HCT116 (cell line): Measurements from ENCODE around the gene HLA-DPA1.

Experiments used
- CTCF ChIP-seq, 3 experiments: fragments of 200-600 bp in 1 of 3; sonication (generic) in 1 of 3; IDR thresholded peaks in 2 of 3; conservative IDR thresholded peaks in 1 of 3; 2 replicates each; pipeline ENCODE4 v1.5.1; 2012 to 2017; ENCODE audit warnings: low read depth in 2 of 3, low read length in 2 of 3, antibody characterized with exemption in 1 of 3, borderline replicate concordance in 1 of 3, control low read depth in 1 of 3, mild to moderate bottlenecking in 1 of 3, mixed read lengths in 1 of 3, mixed run types in 1 of 3, moderate library complexity in 1 of 3; ENCODE audit not compliant: insufficient read depth in 1 of 3
- EZH2 ChIP-seq: fragments of 200-600 bp; sonication (generic); IDR thresholded peaks from 2 replicates; pipeline ENCODE4 v1.6.1; 2017; ENCODE audit warnings: antibody characterized with exemption, mixed run types
- POLR2A ChIP-seq: IDR thresholded peaks from 2 replicates; pipeline ENCODE4 v1.7.0; 2011; ENCODE audit warnings: borderline replicate concordance; ENCODE audit not compliant: insufficient read depth, insufficient read length; ENCODE audit errors: extremely low read depth

- TF ChIP-seq EZH2 (no peak), CTCF (IDR thresholded peaks at IDR 0.05 in 2 of 3, conservative IDR thresholded peaks at IDR 0.05 in 1 of 3; ENCODE audit: borderline replicate concordance in 1 of 3, insufficient read depth in 1 of 3, low read depth in 2 of 3, low read length in 2 of 3) (no peak), POLR2A (no peak)
These were observed 7.0 kb upstream of the HLA-DPA1 start for GRCh38 chr6:33080127-33081089.
